ENCODE data around the gene WDR17. TPM values are rescaled to one million over a fixed set of nuclear protein-coding genes. Genes with fewer than 3 reads are reported as not detected.

The WDR17 gene
- total and polyA plus RNA-seq, 2 donors, result 1.9 to 7.1 TPM

GRCh38 chr4:176125063-176125462, 59.4 kb downstream of the WDR17 start:
- H3K36me3 ChIP-seq (ENCODE audit: insufficient read depth), result no peaks in the 10 kb centered on the region
- WGBS, result 80% methylated on average over 4 of the region's 4 CpGs
- no peak overlapping the region for H3K4me3 ChIP-seq (ENCODE audit: low read depth, low read length)
- H3K4me1 ChIP-seq (ENCODE audit: insufficient read depth), result no peaks in the 10 kb centered on the region
- no peak overlapping the region for H3K27ac ChIP-seq (ENCODE audit: low read depth)
- DNase-seq (ENCODE audit: extremely low spot score), result no peak

- no peak for DNase-seq (ENCODE audit: extremely low spot score)
- H3K27ac ChIP-seq (ENCODE audit: low read depth), result no peak overlapping the region
- no peak overlapping the region for H3K4me3 ChIP-seq (ENCODE audit: low read depth, low read length)
- H3K36me3 ChIP-seq (ENCODE audit: insufficient read depth), result no peaks in the 10 kb centered on the region
- WGBS, result 77% methylated on average over 2 of the region's 2 CpGs
- no peaks in the 10 kb centered on the region for H3K4me1 ChIP-seq (ENCODE audit: insufficient read depth)
Observed at GRCh38 chr4:176134670-176135069, 69.0 kb downstream of the WDR17 start.

- no peaks in the 10 kb centered on the region for H3K36me3 ChIP-seq (ENCODE audit: insufficient read depth)
- no peak for DNase-seq (ENCODE audit: extremely low spot score)
- no peaks in the 10 kb centered on the region for H3K4me1 ChIP-seq (ENCODE audit: insufficient read depth)
- H3K4me3 ChIP-seq (ENCODE audit: low read depth, low read length), result no peak overlapping the region
- H3K27ac ChIP-seq (ENCODE audit: low read depth), result no peak overlapping the region
Observed at GRCh38 chr4:176137631-176138030, 72.0 kb downstream of the WDR17 start.

- Histone ChIP-seq H3K4me1 (ENCODE audit: insufficient read depth) (no peaks in the 10 kb centered on the region), H3K36me3 (ENCODE audit: insufficient read depth) (no peaks in the 10 kb centered on the region), H3K4me3 (ENCODE audit: low read depth, low read length) (no peak overlapping the region), H3K27ac (ENCODE audit: low read depth) (no peak overlapping the region)
- DNase-seq (ENCODE audit: extremely low spot score), result no peak
Observed at GRCh38 chr4:176139518-176139917, 73.9 kb downstream of the WDR17 start.

GRCh38 chr4:176142253-176142652, 76.6 kb downstream of the WDR17 start:
- H3K36me3 ChIP-seq (ENCODE audit: insufficient read depth), result no peaks in the 10 kb centered on the region
- H3K4me3 ChIP-seq (ENCODE audit: low read depth, low read length), result no peak overlapping the region
- no peaks in the 10 kb centered on the region for H3K4me1 ChIP-seq (ENCODE audit: insufficient read depth)
- no peak overlapping the region for H3K27ac ChIP-seq (ENCODE audit: low read depth)
- no peak for DNase-seq (ENCODE audit: extremely low spot score)
- WGBS, result 49% methylated on average over 2 of the region's 2 CpGs

GRCh38 chr4:176149680-176150355, 84.2 kb downstream of the WDR17 start:
- H3K36me3 ChIP-seq (ENCODE audit: insufficient read depth), result no peaks in the 10 kb centered on the region
- DNase-seq (ENCODE audit: extremely low spot score), result no peak
- no peaks in the 10 kb centered on the region for H3K4me1 ChIP-seq (ENCODE audit: insufficient read depth)
- no peak overlapping the region for H3K27ac ChIP-seq (ENCODE audit: low read depth)
- WGBS, result 74% methylated on average over 3 of the region's 3 CpGs
- no peak overlapping the region for H3K4me3 ChIP-seq (ENCODE audit: low read depth, low read length)

- DNase-seq (ENCODE audit: extremely low spot score), result no peak
- Histone ChIP-seq H3K4me1 (ENCODE audit: insufficient read depth) (no peaks in the 10 kb centered on the region), H3K4me3 (ENCODE audit: low read depth, low read length) (no peak overlapping the region), H3K36me3 (ENCODE audit: insufficient read depth) (no peaks in the 10 kb centered on the region), H3K27ac (ENCODE audit: low read depth) (no peak overlapping the region)
Observed at GRCh38 chr4:176150356-176150682, 84.7 kb downstream of the WDR17 start.

GRCh38 chr4:176150704-176151103, 85.1 kb downstream of the WDR17 start:
- H3K4me1 ChIP-seq (ENCODE audit: insufficient read depth), result no peaks in the 10 kb centered on the region
- 62% methylated on average over 2 of the region's 2 CpGs for WGBS
- DNase-seq (ENCODE audit: extremely low spot score), result no peak
- H3K36me3 ChIP-seq (ENCODE audit: insufficient read depth), result no peaks in the 10 kb centered on the region
- no peak overlapping the region for H3K4me3 ChIP-seq (ENCODE audit: low read depth, low read length)
- no peak overlapping the region for H3K27ac ChIP-seq (ENCODE audit: low read depth)

- H3K27ac ChIP-seq (ENCODE audit: low read depth), result no peak overlapping the region
- 27% methylated on average over 4 of the region's 4 CpGs for WGBS
- no peaks in the 10 kb centered on the region for H3K4me1 ChIP-seq (ENCODE audit: insufficient read depth)
- no peaks in the 10 kb centered on the region for H3K36me3 ChIP-seq (ENCODE audit: insufficient read depth)
- DNase-seq (ENCODE audit: extremely low spot score), result no peak
- H3K4me3 ChIP-seq (ENCODE audit: low read depth, low read length), result no peak overlapping the region
Observed at GRCh38 chr4:176153124-176153523, 87.5 kb downstream of the WDR17 start.

- H3K36me3 ChIP-seq (ENCODE audit: insufficient read depth), result no peaks in the 10 kb centered on the region
- no peak for DNase-seq (ENCODE audit: extremely low spot score)
- 96% methylated on average over 5 of the region's 5 CpGs for WGBS
- H3K4me3 ChIP-seq (ENCODE audit: low read depth, low read length), result no peak overlapping the region
- no peak overlapping the region for H3K27ac ChIP-seq (ENCODE audit: low read depth)
- no peaks in the 10 kb centered on the region for H3K4me1 ChIP-seq (ENCODE audit: insufficient read depth)
Observed at GRCh38 chr4:176156656-176157055, 91.0 kb downstream of the WDR17 start.

GRCh38 chr4:176163041-176163440, 97.4 kb downstream of the WDR17 start:
- WGBS, result 93% methylated on average over 3 of the region's 3 CpGs
- Histone ChIP-seq H3K4me3 (ENCODE audit: low read depth, low read length) (no peak overlapping the region), H3K4me1 (ENCODE audit: insufficient read depth) (no peaks in the 10 kb centered on the region), H3K27ac (ENCODE audit: low read depth) (no peak overlapping the region), H3K36me3 (ENCODE audit: insufficient read depth) (no peaks in the 10 kb centered on the region)
- DNase-seq (ENCODE audit: extremely low spot score), result no peak

GRCh38 chr4:176185051-176185450, 119.4 kb downstream of the WDR17 start:
- no peak overlapping the region for H3K27ac ChIP-seq (ENCODE audit: low read depth)
- H3K36me3 ChIP-seq (ENCODE audit: insufficient read depth), result no peaks in the 10 kb centered on the region
- no peaks in the 10 kb centered on the region for H3K4me1 ChIP-seq (ENCODE audit: insufficient read depth)
- no peak for DNase-seq (ENCODE audit: extremely low spot score)
- WGBS, result 22% methylated on average over 1 of the region's 1 CpG
- no peak overlapping the region for H3K4me3 ChIP-seq (ENCODE audit: low read depth, low read length)

- Histone ChIP-seq H3K4me3 (ENCODE audit: low read depth, low read length) (no peak overlapping the region), H3K4me1 (ENCODE audit: insufficient read depth) (no peaks in the 10 kb centered on the region), H3K36me3 (ENCODE audit: insufficient read depth) (no peaks in the 10 kb centered on the region), H3K27ac (ENCODE audit: low read depth) (no peak overlapping the region)
- 69% methylated on average over 2 of the region's 2 CpGs for WGBS
- DNase-seq (ENCODE audit: extremely low spot score), result no peak
Observed at GRCh38 chr4:176186067-176186466, 120.4 kb downstream of the WDR17 start.

- no peaks in the 10 kb centered on the region for H3K36me3 ChIP-seq (ENCODE audit: insufficient read depth)
- 33% methylated on average over 6 of the region's 6 CpGs for WGBS
- H3K4me3 ChIP-seq (ENCODE audit: low read depth, low read length), result no peak overlapping the region
- H3K4me1 ChIP-seq (ENCODE audit: insufficient read depth), result no peaks in the 10 kb centered on the region
- no peak for DNase-seq (ENCODE audit: extremely low spot score)
- H3K27ac ChIP-seq (ENCODE audit: low read depth), result no peak overlapping the region
Observed at GRCh38 chr4:176186671-176187395, 121.2 kb downstream of the WDR17 start.
